H1 (cell line): ENCODE data around the gene AGAP1. TPM values are rescaled to one million over a fixed set of nuclear protein-coding genes. Genes with fewer than 3 reads are reported as not detected.

Source experiments
- polyA plus RNA-seq, 7 experiments: library from polyadenylated mRNA; depleted of rRNA in 3 of 7; stranded (reverse) in 5 of 7; unstranded in 2 of 7; fragments of >200 nt in 5 of 7; fragments of 200-250 nt in 2 of 7; gene quantifications; 1 replicate in 5 of 7; 2 replicates in 1 of 7; 4 replicates in 1 of 7; pipeline versions ENCODE4 v1.2.1 to v1.2.3, GENCODE V29; 2011 to 2013; ENCODE audit warnings: missing spikeins in 2 of 7, mixed read lengths in 2 of 7
- total RNA-seq: library from RNA; stranded (reverse); fragmentation: NEBNext Ultra II Directional; extraction: Animal tissue kit (Norgen Biotek cat#: 25700); gene quantifications from 2 replicates; pipeline ENCODE4 v1.2.1, GENCODE V29; 2021
- TF ChIP-seq, protein P1 (sequence below): fragments of 300-600 bp; sonication (generic); IDR thresholded peaks from 2 replicates; pipeline ENCODE4 v1.7.1; 2012; ENCODE audit warnings: low read length, moderate library complexity, mild to moderate bottlenecking, inconsistent platforms; ENCODE audit not compliant: insufficient replicate concordance

The AGAP1 gene
- total and polyA plus RNA-seq, 2 of the 8 experiments (the other 6 are each of a cell fraction or from before 2014, with no cell fraction given) = 18.1 to 39.4 TPM

DNA sequence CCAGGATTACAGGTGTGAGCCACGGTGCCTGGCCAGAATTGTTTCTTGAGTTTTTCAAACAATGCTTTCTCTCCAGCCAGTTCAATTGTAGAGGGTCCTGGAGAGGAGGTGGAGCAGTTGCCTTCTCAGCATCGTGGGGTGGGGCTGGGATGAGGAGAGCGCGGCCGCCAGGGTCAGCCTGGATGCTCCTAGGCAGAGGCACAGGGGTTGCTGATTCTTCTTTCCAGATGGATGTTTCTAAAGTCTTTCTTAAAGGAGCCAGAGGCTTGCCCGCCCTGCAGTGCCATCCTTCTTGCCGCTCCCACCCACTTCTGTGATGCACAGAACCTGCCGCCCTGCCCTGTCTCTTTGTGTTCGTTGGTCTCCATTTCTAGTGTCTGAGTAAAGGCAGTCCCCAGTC is 61.1 kb downstream of the AGAP1 start (continued):
- TF ChIP-seq, protein P1, sequence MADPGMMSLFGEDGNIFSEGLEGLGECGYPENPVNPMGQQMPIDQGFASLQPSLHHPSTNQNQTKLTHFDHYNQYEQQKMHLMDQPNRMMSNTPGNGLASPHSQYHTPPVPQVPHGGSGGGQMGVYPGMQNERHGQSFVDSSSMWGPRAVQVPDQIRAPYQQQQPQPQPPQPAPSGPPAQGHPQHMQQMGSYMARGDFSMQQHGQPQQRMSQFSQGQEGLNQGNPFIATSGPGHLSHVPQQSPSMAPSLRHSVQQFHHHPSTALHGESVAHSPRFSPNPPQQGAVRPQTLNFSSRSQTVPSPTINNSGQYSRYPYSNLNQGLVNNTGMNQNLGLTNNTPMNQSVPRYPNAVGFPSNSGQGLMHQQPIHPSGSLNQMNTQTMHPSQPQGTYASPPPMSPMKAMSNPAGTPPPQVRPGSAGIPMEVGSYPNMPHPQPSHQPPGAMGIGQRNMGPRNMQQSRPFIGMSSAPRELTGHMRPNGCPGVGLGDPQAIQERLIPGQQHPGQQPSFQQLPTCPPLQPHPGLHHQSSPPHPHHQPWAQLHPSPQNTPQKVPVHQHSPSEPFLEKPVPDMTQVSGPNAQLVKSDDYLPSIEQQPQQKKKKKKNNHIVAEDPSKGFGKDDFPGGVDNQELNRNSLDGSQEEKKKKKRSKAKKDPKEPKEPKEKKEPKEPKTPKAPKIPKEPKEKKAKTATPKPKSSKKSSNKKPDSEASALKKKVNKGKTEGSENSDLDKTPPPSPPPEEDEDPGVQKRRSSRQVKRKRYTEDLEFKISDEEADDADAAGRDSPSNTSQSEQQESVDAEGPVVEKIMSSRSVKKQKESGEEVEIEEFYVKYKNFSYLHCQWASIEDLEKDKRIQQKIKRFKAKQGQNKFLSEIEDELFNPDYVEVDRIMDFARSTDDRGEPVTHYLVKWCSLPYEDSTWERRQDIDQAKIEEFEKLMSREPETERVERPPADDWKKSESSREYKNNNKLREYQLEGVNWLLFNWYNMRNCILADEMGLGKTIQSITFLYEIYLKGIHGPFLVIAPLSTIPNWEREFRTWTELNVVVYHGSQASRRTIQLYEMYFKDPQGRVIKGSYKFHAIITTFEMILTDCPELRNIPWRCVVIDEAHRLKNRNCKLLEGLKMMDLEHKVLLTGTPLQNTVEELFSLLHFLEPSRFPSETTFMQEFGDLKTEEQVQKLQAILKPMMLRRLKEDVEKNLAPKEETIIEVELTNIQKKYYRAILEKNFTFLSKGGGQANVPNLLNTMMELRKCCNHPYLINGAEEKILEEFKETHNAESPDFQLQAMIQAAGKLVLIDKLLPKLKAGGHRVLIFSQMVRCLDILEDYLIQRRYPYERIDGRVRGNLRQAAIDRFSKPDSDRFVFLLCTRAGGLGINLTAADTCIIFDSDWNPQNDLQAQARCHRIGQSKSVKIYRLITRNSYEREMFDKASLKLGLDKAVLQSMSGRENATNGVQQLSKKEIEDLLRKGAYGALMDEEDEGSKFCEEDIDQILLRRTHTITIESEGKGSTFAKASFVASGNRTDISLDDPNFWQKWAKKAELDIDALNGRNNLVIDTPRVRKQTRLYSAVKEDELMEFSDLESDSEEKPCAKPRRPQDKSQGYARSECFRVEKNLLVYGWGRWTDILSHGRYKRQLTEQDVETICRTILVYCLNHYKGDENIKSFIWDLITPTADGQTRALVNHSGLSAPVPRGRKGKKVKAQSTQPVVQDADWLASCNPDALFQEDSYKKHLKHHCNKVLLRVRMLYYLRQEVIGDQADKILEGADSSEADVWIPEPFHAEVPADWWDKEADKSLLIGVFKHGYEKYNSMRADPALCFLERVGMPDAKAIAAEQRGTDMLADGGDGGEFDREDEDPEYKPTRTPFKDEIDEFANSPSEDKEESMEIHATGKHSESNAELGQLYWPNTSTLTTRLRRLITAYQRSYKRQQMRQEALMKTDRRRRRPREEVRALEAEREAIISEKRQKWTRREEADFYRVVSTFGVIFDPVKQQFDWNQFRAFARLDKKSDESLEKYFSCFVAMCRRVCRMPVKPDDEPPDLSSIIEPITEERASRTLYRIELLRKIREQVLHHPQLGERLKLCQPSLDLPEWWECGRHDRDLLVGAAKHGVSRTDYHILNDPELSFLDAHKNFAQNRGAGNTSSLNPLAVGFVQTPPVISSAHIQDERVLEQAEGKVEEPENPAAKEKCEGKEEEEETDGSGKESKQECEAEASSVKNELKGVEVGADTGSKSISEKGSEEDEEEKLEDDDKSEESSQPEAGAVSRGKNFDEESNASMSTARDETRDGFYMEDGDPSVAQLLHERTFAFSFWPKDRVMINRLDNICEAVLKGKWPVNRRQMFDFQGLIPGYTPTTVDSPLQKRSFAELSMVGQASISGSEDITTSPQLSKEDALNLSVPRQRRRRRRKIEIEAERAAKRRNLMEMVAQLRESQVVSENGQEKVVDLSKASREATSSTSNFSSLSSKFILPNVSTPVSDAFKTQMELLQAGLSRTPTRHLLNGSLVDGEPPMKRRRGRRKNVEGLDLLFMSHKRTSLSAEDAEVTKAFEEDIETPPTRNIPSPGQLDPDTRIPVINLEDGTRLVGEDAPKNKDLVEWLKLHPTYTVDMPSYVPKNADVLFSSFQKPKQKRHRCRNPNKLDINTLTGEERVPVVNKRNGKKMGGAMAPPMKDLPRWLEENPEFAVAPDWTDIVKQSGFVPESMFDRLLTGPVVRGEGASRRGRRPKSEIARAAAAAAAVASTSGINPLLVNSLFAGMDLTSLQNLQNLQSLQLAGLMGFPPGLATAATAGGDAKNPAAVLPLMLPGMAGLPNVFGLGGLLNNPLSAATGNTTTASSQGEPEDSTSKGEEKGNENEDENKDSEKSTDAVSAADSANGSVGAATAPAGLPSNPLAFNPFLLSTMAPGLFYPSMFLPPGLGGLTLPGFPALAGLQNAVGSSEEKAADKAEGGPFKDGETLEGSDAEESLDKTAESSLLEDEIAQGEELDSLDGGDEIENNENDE = no peak
- TF ChIP-seq, all 59 proteins: peak for 0
